Measurements from ENCODE around the gene PACRGL.
"Not testable (repeated sequence)": the region's sequence is repeated elsewhere in the genome, so short reads cannot be mapped to it uniquely, and the experiment has no call there.

Gene PACRGL

DNA sequence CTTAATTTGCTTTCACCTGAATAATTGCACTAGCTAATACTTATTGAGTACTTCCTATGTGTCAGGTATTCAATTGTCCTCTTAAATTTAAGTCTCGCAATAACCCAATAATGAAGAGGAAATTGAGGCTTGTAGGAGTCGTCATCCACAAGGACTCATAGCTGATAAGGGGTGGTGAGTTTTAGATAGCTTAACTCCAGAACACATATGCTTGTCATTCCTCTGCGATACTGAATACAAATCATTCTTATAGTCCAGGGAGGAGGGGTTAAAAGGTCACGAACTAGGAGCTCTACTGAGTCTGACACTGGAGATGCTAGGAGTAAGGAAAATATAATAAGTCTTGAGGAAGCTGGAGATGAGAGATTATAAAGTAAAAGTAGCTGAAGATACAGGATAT lies 1.4 kb upstream of the PACRGL start:
- TF ChIP-seq, protein P1, sequence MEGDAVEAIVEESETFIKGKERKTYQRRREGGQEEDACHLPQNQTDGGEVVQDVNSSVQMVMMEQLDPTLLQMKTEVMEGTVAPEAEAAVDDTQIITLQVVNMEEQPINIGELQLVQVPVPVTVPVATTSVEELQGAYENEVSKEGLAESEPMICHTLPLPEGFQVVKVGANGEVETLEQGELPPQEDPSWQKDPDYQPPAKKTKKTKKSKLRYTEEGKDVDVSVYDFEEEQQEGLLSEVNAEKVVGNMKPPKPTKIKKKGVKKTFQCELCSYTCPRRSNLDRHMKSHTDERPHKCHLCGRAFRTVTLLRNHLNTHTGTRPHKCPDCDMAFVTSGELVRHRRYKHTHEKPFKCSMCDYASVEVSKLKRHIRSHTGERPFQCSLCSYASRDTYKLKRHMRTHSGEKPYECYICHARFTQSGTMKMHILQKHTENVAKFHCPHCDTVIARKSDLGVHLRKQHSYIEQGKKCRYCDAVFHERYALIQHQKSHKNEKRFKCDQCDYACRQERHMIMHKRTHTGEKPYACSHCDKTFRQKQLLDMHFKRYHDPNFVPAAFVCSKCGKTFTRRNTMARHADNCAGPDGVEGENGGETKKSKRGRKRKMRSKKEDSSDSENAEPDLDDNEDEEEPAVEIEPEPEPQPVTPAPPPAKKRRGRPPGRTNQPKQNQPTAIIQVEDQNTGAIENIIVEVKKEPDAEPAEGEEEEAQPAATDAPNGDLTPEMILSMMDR (IDR thresholded peaks at IDR 0.05; ENCODE audit: low read depth, low read length): no peak
- DNase-seq (ENCODE audit: low read depth, low spot score): no peak
- H3K4me3 ChIP-seq (ENCODE audit: low read depth, low read length): no peak overlapping the region
- in situ Hi-C loops (cut with HindIII; ENCODE audit: low sequenced_read_pairs): no loop called here

GRCh38 chr4:20711335-20711734 lies 11.1 kb downstream of the PACRGL start:
- TF ChIP-seq, protein P1 (IDR thresholded peaks at IDR 0.05; ENCODE audit: low read depth, low read length): no peak

GRCh38 chr4:20723019-20723418 lies 22.8 kb downstream of the PACRGL start:
- TF ChIP-seq, protein P1 (IDR thresholded peaks at IDR 0.05; ENCODE audit: low read depth, low read length): no peak
- H3K4me3 ChIP-seq (ENCODE audit: low read depth, low read length): no peak overlapping the region
- in situ Hi-C loops (cut with HindIII; ENCODE audit: low sequenced_read_pairs): no loop called here
- DNase-seq (ENCODE audit: low read depth, low spot score): no peak

More at GRCh38 chr4:20711335-20711734, 11.1 kb downstream of the PACRGL start:
- in situ Hi-C loops (cut with HindIII; ENCODE audit: low sequenced_read_pairs): no loop called here
- H3K4me3 ChIP-seq (ENCODE audit: low read depth, low read length): no peak overlapping the region
- DNase-seq (ENCODE audit: low read depth, low spot score): no peak

- no peak overlapping the region for H3K4me3 ChIP-seq (ENCODE audit: low read depth, low read length)
- DNase-seq (ENCODE audit: low read depth, low spot score): no peak
- TF ChIP-seq, protein P1 (IDR thresholded peaks at IDR 0.05; ENCODE audit: low read depth, low read length): no peak
- in situ Hi-C loops (cut with HindIII; ENCODE audit: low sequenced_read_pairs): no loop called here
These were observed 23.2 kb downstream of the PACRGL start for GRCh38 chr4:20723463-20723862.

DNA sequence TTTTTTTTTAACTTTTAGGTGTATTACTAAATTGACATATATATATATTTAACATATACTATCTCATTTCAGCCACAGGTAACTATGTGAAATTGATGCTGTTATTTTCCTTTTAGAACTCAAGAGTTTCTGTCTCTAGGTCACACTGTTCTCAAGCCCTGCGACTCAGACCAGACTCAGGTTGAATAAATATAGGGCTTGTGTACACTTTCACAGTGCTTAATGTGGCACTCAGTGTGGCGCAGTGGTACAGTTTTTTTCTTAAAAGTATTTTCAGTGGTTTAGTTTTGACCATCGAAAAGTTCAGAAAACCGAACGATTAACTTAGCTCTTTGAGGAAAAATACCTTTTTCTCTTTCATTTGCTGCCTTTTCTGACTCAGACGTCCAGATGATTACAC lies 24.7 kb downstream of the PACRGL start:
- in situ Hi-C loops (cut with HindIII; ENCODE audit: low sequenced_read_pairs): no loop called here
- DNase-seq (ENCODE audit: low read depth, low spot score): no peak
- TF ChIP-seq, protein P1 (IDR thresholded peaks at IDR 0.05; ENCODE audit: low read depth, low read length): no peak
- no peak overlapping the region for H3K4me3 ChIP-seq (ENCODE audit: low read depth, low read length)

GRCh38 chr4:20735931-20736330 lies 35.7 kb downstream of the PACRGL start:
- H3K4me3 ChIP-seq (ENCODE audit: low read depth, low read length): no peak overlapping the region
- in situ Hi-C loops (cut with HindIII; ENCODE audit: low sequenced_read_pairs): no loop called here
- TF ChIP-seq, protein P1 (IDR thresholded peaks at IDR 0.05; ENCODE audit: low read depth, low read length): no peak
- no peak for DNase-seq (ENCODE audit: low read depth, low spot score)

DNA sequence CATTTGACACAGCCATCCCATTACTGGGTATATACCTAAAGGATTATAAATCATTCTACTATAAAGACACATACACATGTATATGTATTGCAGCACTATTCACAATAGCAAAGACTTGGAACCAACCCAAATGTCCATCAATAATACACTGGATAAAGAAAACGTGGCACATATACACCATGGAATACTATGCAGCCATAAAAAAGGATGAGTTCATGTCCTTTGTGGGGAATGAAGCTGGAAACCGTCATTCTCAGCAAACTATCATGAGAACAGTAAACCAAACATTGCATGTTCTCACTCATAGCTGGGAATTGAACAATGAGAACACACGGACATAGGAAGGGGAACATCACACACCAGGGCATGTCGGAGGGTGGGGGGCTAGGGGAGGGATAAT lies 45.7 kb downstream of the PACRGL start:
- H3K4me3 ChIP-seq (ENCODE audit: low read depth, low read length); DNase-seq (ENCODE audit: low read depth, low spot score); in situ Hi-C loops (cut with HindIII; ENCODE audit: low sequenced_read_pairs): not testable (repeated sequence)
